A549 (cell line): Measurements from ENCODE around the gene ACTA2. TPM values are rescaled to one million over a fixed set of nuclear protein-coding genes. Genes with fewer than 3 reads are reported as not detected.

Experiments
- ATAC-seq, 2 experiments: fragments of 200-7000 bp in 1 of 2; fragments of >200 bp in 1 of 2; cut with Nextera tagmentation in 1 of 2; cut with Tn5 transposase in 1 of 2; 3 replicates each; pipeline versions ENCODE4 v1.8.0 to v1.9.1; 2018 to 2020; ENCODE audit warnings: mild to moderate bottlenecking in 1 of 2, moderate library complexity in 1 of 2
- CTCF ChIA-PET: fragments of 300-600 bp; sonication (Branson Sonifier 250); formaldehyde crosslinking; extraction: SDS; loops from one replicate; lab custom pipeline; 2021; ENCODE audit warnings: antibody characterized with exemption, inconsistent platforms; lab: Yijun Ruan, JAX
- POLR2A ChIA-PET: fragments of 350-600 bp; formaldehyde crosslinking; extraction: SDS; loops from one replicate; lab custom pipeline; 2021; ENCODE audit warnings: antibody characterized with exemption, inconsistent platforms; lab: Yijun Ruan, JAX
- DNase-seq, 2 experiments: peaks; one replicate each; pipeline versions ENCODE4 v3.0.0 to v3.0.0-alpha.2; 2011 to 2016; ENCODE audit warnings: low read depth in 1 of 2, low spot score in 1 of 2
- FAIRE-seq: peaks from 2 replicates; lab custom pipeline; 2011; peaks lifted over from hg19 to GRCh38; lab: Jason Lieb, UNC
- H3K27ac ChIP-seq, 2 experiments: fragments of >200 bp; sonication (Bioruptor Twin); formaldehyde crosslinking; 3 replicates each; pipeline ENCODE4 v1.5.1; 2016 to 2017
- H3K4me1 ChIP-seq: fragments of >200 bp; sonication (Bioruptor Twin); formaldehyde crosslinking; 3 replicates; pipeline ENCODE4 v1.6.1; 2016
- H3K4me2 ChIP-seq: fragments of >200 bp; sonication (Bioruptor Twin); formaldehyde crosslinking; 3 replicates; pipeline ENCODE4 v1.6.1; 2016
- H3K4me3 ChIP-seq: fragments of >200 bp; sonication (Bioruptor Twin); formaldehyde crosslinking; 3 replicates; pipeline ENCODE4 v1.5.1; 2016
- H3K9me3 ChIP-seq: fragments of >200 bp; sonication (Bioruptor Twin); formaldehyde crosslinking; 3 replicates; pipeline ENCODE4 v1.6.1; 2016
- BHLHE40 ChIP-seq: IDR thresholded peaks from 2 replicates; pipeline ENCODE4 v1.6.1; 2012; ENCODE audit warnings: low read depth, low read length, inconsistent platforms
- CBX2 ChIP-seq: fragments of 200-600 bp; sonication (generic); IDR thresholded peaks from 2 replicates; pipeline ENCODE4 v1.6.1; 2016; ENCODE audit warnings: low read depth, mild to moderate bottlenecking, borderline replicate concordance
- CBX8 ChIP-seq: fragments of 200-600 bp; sonication (generic); IDR thresholded peaks from 2 replicates; pipeline ENCODE4 v1.6.1; 2016
- CHD2 ChIP-seq: fragments of 150-350 bp; IDR thresholded peaks from 2 replicates; pipeline ENCODE4 v1.6.1; 2014; ENCODE audit warnings: low read length; ENCODE audit not compliant: partially characterized antibody
- CTCF ChIP-seq: fragments of >200 bp; sonication (Bioruptor Twin); formaldehyde crosslinking; IDR thresholded peaks from 3 replicates; pipeline ENCODE4 v1.5.1; 2016
- EHF ChIP-seq: fragments of 250-450 bp; sonication (Bioruptor Pico); IDR thresholded peaks from 2 replicates; pipeline ENCODE4 v1.5.0; 2020; ENCODE audit warnings: mild to moderate bottlenecking
- ELK1 ChIP-seq: fragments of 150-350 bp; IDR thresholded peaks from 2 replicates; pipeline ENCODE4 v1.6.1; 2014; ENCODE audit warnings: low read depth, mild to moderate bottlenecking, low read length
- EP300 ChIP-seq, 2 experiments: fragments of >200 bp; sonication (Bioruptor Twin); formaldehyde crosslinking; IDR thresholded peaks; 2 replicates in 1 of 2; 3 replicates in 1 of 2; pipeline ENCODE4 v1.6.1; 2016 to 2017
- ESRRA ChIP-seq: fragments of 150-350 bp; IDR thresholded peaks from 2 replicates; pipeline ENCODE4 v1.6.1; 2014; ENCODE audit warnings: mild to moderate bottlenecking, low read length, borderline replicate concordance
- GATA3 ChIP-seq: IDR thresholded peaks from 2 replicates; pipeline ENCODE4 v1.6.1; 2012; ENCODE audit warnings: borderline replicate concordance
- HES2 ChIP-seq: fragments of >200 bp; sonication (Bioruptor Twin); formaldehyde crosslinking; IDR thresholded peaks from 2 replicates; pipeline ENCODE4 v1.6.1; 2016
- HOXB13 ChIP-seq: fragments of 250-450 bp; sonication (Bioruptor Pico); IDR thresholded peaks from 2 replicates; pipeline ENCODE4 v1.5.0; 2020; ENCODE audit warnings: low read depth, mild to moderate bottlenecking, moderate library complexity
- JUNB ChIP-seq: fragments of >200 bp; sonication (Bioruptor Twin); formaldehyde crosslinking; IDR thresholded peaks from 2 replicates; pipeline ENCODE4 v1.6.1; 2016
- KDM1A ChIP-seq: fragments of 200-600 bp; sonication (generic); IDR thresholded peaks from 2 replicates; pipeline ENCODE4 v1.6.1; 2016; ENCODE audit warnings: low read depth, mild to moderate bottlenecking
- KDM5A ChIP-seq: fragments of 200-600 bp; sonication (generic); IDR thresholded peaks from 2 replicates; pipeline ENCODE4 v1.6.1; 2016; ENCODE audit warnings: antibody characterized with exemption, mild to moderate bottlenecking
- MAZ ChIP-seq: fragments of 150-350 bp; IDR thresholded peaks from 2 replicates; pipeline ENCODE4 v1.6.1; 2014; ENCODE audit warnings: antibody characterized with exemption, low read depth, low read length, borderline replicate concordance
- MYC ChIP-seq: IDR thresholded peaks from 2 replicates; pipeline ENCODE4 v1.6.1; 2012; ENCODE audit warnings: mild to moderate bottlenecking, inconsistent platforms, low read length, improper control_type of control experiment, borderline replicate concordance
- NR3C1 ChIP-seq: fragments of >200 bp; sonication (Bioruptor Twin); formaldehyde crosslinking; IDR thresholded peaks from 3 replicates; pipeline ENCODE4 v1.6.1; 2017
- PHF8 ChIP-seq: fragments of 200-600 bp; sonication (generic); IDR thresholded peaks from 2 replicates; pipeline ENCODE4 v1.6.1; 2016; ENCODE audit warnings: low read depth, mild to moderate bottlenecking, antibody characterized with exemption, moderate library complexity, borderline replicate concordance
- POLR2A ChIP-seq: IDR thresholded peaks from 2 replicates; pipeline ENCODE4 v1.6.1; 2012; ENCODE audit warnings: mild to moderate bottlenecking, low read length
- POLR2AphosphoS2 ChIP-seq: conservative IDR thresholded peaks from 2 replicates; pipeline ENCODE4 v1.6.1; 2012; ENCODE audit warnings: low read length, improper control_type of control experiment, inconsistent platforms
- RARB ChIP-seq: fragments of 250-450 bp; sonication (Bioruptor Pico); IDR thresholded peaks from 2 replicates; pipeline ENCODE4 v1.8.0; 2021; ENCODE audit warnings: mild to moderate bottlenecking, moderate library complexity
- RFX5 ChIP-seq: fragments of 450-650 bp; IDR thresholded peaks from 2 replicates; pipeline ENCODE4 v1.7.1; 2014; ENCODE audit warnings: antibody characterized with exemption, mild to moderate bottlenecking, moderate library complexity
- ZNF302 ChIP-seq: fragments of 250-450 bp; sonication (Bioruptor Pico); IDR thresholded peaks from 2 replicates; pipeline ENCODE4 v1.9.0; 2021; ENCODE audit warnings: inconsistent platforms, mild to moderate bottlenecking, moderate library complexity
- WGBS: methylation state at CpG from one replicate; pipeline ENCODE4 v1.1.6; 2017; ENCODE audit errors: missing lambda C conversion rate; 5-methylcytosine and 5-hydroxymethylcytosine counted together
- polyA plus RNA-seq, 4 experiments: library from polyadenylated mRNA; depleted of rRNA in 3 of 4; stranded (reverse); fragments of >200 nt; fragmentation: RNase III in 1 of 4; extraction: RNeasy Plus Mini Kit Qiagen cat#74134 plus additional on column Dnase treatment in 1 of 4; gene quantifications; 2 replicates in 3 of 4; 3 replicates in 1 of 4; pipeline ENCODE4 v1.2.3, GENCODE V29; 2011 to 2017
- TF ChIP-seq, protein P1 (sequence below): fragments of 250-450 bp; sonication (Bioruptor Pico); IDR thresholded peaks from 2 replicates; pipeline ENCODE4 v1.5.0; 2021; ENCODE audit warnings: mild to moderate bottlenecking, moderate library complexity, borderline replicate concordance
- TF ChIP-seq, protein P2 (sequence below): fragments of >200 bp; sonication (Bioruptor Twin); formaldehyde crosslinking; IDR thresholded peaks from 3 replicates; pipeline ENCODE4 v1.6.1; 2016

The ACTA2 gene
- polyA plus RNA-seq, 2 of the 4 experiments (the other 2 are of a cell fraction) = 15.0 to 25.9 TPM

- H3K9me3 ChIP-seq = no peaks in the 10 kb centered on the region
- DNase-seq (no peak), FAIRE-seq (no peak), ATAC-seq (no peak)
- CTCF ChIA-PET = interaction anchor here (1.0 kb wide), 1 partner anchor 81 kb away, joined by 4 read pairs; no protein-coding TSS in a partner anchor
- no peak for TF ChIP-seq HOXB13
- TF ChIP-seq HES2 = no peak
- TF ChIP-seq, protein P1, sequence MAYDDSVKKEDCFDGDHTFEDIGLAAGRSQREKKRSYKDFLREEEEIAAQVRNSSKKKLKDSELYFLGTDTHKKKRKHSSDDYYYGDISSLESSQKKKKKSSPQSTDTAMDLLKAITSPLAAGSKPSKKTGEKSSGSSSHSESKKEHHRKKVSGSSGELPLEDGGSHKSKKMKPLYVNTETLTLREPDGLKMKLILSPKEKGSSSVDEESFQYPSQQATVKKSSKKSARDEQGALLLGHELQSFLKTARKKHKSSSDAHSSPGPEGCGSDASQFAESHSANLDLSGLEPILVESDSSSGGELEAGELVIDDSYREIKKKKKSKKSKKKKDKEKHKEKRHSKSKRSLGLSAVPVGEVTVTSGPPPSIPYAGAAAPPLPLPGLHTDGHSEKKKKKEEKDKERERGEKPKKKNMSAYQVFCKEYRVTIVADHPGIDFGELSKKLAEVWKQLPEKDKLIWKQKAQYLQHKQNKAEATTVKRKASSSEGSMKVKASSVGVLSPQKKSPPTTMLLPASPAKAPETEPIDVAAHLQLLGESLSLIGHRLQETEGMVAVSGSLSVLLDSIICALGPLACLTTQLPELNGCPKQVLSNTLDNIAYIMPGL (CRISPR knock-in tag) = no peak
- no peak for TF ChIP-seq PHF8
- no peak for TF ChIP-seq ZNF302 (CRISPR knock-in tag)
- TF ChIP-seq RFX5 = no peak
- no peak overlapping the region for H3K4me3 ChIP-seq
- H3K27ac ChIP-seq = no peak overlapping the region
- WGBS = 90% methylated on average over 3 of the region's 3 CpGs
- POLR2A ChIA-PET = no interaction called here
- peaks cover 6% of the 10 kb centered on the region; the same call in 1 of the 3 replicates for H3K4me1 ChIP-seq
- H3K4me2 ChIP-seq = no peak overlapping the region
Measured at GRCh38 chr10:88916986-88917385, 35.6 kb downstream of the ACTA2 start.

GRCh38 chr10:88916231-88916630, 36.3 kb downstream of the ACTA2 start:
- FAIRE-seq (no peak), ATAC-seq (no peak), DNase-seq (no peak)
- Histone ChIP-seq H3K4me3 (no peak overlapping the region), H3K27ac (no peak overlapping the region), H3K4me1 (peaks cover 6% of the 10 kb centered on the region; the same call in 1 of the 3 replicates), H3K9me3 (no peaks in the 10 kb centered on the region), H3K4me2 (no peak overlapping the region)
- ChIA-PET POLR2A (interaction anchor here (0.6 kb wide), 1 partner anchor 15 kb away, joined by 3 read pairs; no protein-coding TSS in a partner anchor), CTCF (interaction anchor here (1.0 kb wide), 1 partner anchor 81 kb away, joined by 4 read pairs; no protein-coding TSS in a partner anchor)
- TF ChIP-seq NR3C1 = no peak
- no peak for TF ChIP-seq CBX2
- TF ChIP-seq KDM5A = no peak
- TF ChIP-seq GATA3 = no peak
- no peak for TF ChIP-seq EP300 (IDR thresholded peaks at IDR 0.05)
- TF ChIP-seq JUNB = no peak
- no peak for TF ChIP-seq MAZ
- TF ChIP-seq CBX8 = no peak
- no peak for TF ChIP-seq ESRRA
- no peak for TF ChIP-seq POLR2A
- TF ChIP-seq ZNF302 (CRISPR knock-in tag) = no peak
- TF ChIP-seq MYC = no peak
- no peak for TF ChIP-seq RARB (CRISPR knock-in tag)

DNA sequence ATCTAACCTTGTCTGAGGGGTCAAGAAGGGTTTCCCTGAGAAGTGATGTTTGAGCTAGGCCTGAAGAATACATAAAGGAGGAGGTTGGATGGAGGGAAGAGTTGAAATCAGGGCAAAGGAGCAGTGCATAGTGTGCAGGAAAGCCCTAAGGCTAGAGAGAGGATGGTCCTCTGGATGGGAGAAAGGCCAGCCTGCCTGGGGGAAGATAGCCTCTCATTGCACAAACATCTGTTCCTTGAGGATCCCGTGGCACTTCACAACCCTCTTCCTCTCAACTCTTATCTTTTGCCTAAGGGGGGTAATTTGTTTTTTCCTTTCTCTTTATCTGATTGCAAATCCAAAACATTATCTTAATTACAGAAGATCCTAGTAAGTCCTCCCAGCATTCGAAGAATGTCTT, 36.8 kb downstream of the ACTA2 start:
- DNase-seq (no peak), FAIRE-seq (no peak), ATAC-seq (no peak; a peak in 1 of 6 replicates)
- TF ChIP-seq POLR2AphosphoS2 = no peak
- peaks cover 6% of the 10 kb centered on the region; the same call in 1 of the 3 replicates for H3K4me1 ChIP-seq
- H3K9me3 ChIP-seq = no peaks in the 10 kb centered on the region
- ChIA-PET CTCF (no interaction called here), POLR2A (interaction anchor here (0.6 kb wide), 1 partner anchor 16 kb away, joined by 3 read pairs; no protein-coding TSS in a partner anchor)
- 80% methylated on average over 2 of the region's 2 CpGs for WGBS
- H3K4me3 ChIP-seq = no peak overlapping the region
- H3K4me2 ChIP-seq = no peak overlapping the region
- no peak overlapping the region for H3K27ac ChIP-seq

DNA sequence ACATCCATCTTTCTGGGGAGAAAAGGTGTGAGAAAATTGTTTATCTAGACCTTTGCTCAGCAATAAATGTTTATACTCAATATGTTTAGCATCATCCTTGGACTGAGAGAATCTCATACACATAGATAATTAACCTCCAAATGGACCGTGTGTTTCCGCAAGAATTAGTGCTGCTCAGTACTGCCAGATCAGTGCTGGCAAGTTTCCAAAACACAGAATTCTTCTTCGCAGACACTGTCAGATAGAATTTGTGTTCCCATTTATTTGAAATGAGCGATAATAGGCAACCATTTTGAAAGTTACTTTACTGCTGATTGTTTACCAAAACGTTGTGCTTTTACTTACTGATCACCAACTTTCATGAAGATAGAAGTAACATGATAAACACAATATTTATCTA, 38.8 kb downstream of the ACTA2 start:
- Histone ChIP-seq H3K4me3 (no peak overlapping the region), H3K27ac (no peak overlapping the region), H3K4me2 (no peak overlapping the region), H3K9me3 (no peaks in the 10 kb centered on the region), H3K4me1 (peaks cover 6% of the 10 kb centered on the region; the same call in 1 of the 3 replicates)
- ChIA-PET POLR2A (no interaction called here), CTCF (no interaction called here)
- 79% methylated on average over 5 of the region's 5 CpGs for WGBS
- TF ChIP-seq CTCF (no peak), EHF (CRISPR knock-in tag) (no peak), POLR2AphosphoS2 (no peak), MAZ (no peak), KDM1A (no peak), RARB (CRISPR knock-in tag) (no peak), CHD2 (no peak), ELK1 (no peak), BHLHE40 (no peak), JUNB (no peak), MYC (no peak)
- TF ChIP-seq, protein P2, sequence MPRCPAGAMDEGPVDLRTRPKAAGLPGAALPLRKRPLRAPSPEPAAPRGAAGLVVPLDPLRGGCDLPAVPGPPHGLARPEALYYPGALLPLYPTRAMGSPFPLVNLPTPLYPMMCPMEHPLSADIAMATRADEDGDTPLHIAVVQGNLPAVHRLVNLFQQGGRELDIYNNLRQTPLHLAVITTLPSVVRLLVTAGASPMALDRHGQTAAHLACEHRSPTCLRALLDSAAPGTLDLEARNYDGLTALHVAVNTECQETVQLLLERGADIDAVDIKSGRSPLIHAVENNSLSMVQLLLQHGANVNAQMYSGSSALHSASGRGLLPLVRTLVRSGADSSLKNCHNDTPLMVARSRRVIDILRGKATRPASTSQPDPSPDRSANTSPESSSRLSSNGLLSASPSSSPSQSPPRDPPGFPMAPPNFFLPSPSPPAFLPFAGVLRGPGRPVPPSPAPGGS = no peak
- ATAC-seq (no peak), DNase-seq (no peak), FAIRE-seq (no peak)
